Measurements from ENCODE around the gene ELFN1.
A peak's percentile ranks its signal among the peaks of the same experiment; 100 is the strongest.

ELFN1 gene

GRCh38 chr7:1663857-1664651, 6.0 kb upstream of the ELFN1 start:
- no peaks in the 10 kb centered on the region for H3K9me3 Mint-ChIP-seq
- no peak overlapping the region for H3K27ac Mint-ChIP-seq
- peaks cover 3% of the 10 kb centered on the region for H3K36me3 Mint-ChIP-seq
- ATAC-seq (ENCODE audit: low read depth) (no peak), DNase-seq (ENCODE audit: low spot score in 2 of 2) (no peak)
- H3K27me3 Mint-ChIP-seq, result peaks cover 12% of the 10 kb centered on the region
- H3K4me1 Mint-ChIP-seq, result peaks cover 8% of the 10 kb centered on the region
- H3K4me3 Mint-ChIP-seq, result peak overlapping the region; percentile 75

GRCh38 chr7:1664711-1665548, 5.1 kb upstream of the ELFN1 start:
- peaks cover 12% of the 10 kb centered on the region for H3K27me3 Mint-ChIP-seq

GRCh38 chr7:1665549-1666316, 4.3 kb upstream of the ELFN1 start:
- Mint-ChIP-seq H3K27me3 (peaks cover 12% of the 10 kb centered on the region), H3K4me3 (no peak overlapping the region)
- peak; percentile 36 for ATAC-seq (ENCODE audit: low read depth)

More at GRCh38 chr7:1664711-1665548, 5.1 kb upstream of the ELFN1 start:
- DNase-seq (ENCODE audit: low spot score in 2 of 2) (peak; percentile 39 to 53), ATAC-seq (ENCODE audit: low read depth) (peak; percentile 28)
- Mint-ChIP-seq H3K27ac (no peak overlapping the region), H3K4me1 (peaks cover 10% of the 10 kb centered on the region), H3K9me3 (no peaks in the 10 kb centered on the region), H3K4me3 (no peak overlapping the region), H3K36me3 (peaks cover 3% of the 10 kb centered on the region)

GRCh38 chr7:1666317-1666822, 3.7 kb upstream of the ELFN1 start:
- peaks cover 10% of the 10 kb centered on the region for H3K4me1 Mint-ChIP-seq
- peaks cover 3% of the 10 kb centered on the region for H3K36me3 Mint-ChIP-seq
- peak overlapping the region; percentile 56 for H3K4me3 Mint-ChIP-seq
- peak; percentile 13 for ATAC-seq (ENCODE audit: low read depth)
- H3K27me3 Mint-ChIP-seq, result peaks cover 14% of the 10 kb centered on the region
- no peak overlapping the region for H3K27ac Mint-ChIP-seq
- DNase-seq (ENCODE audit: low spot score in 2 of 2), result peak in 1 of 2 donors; percentile 45
- H3K9me3 Mint-ChIP-seq, result no peaks in the 10 kb centered on the region

More at GRCh38 chr7:1665549-1666316, 4.3 kb upstream of the ELFN1 start:
- peaks cover 3% of the 10 kb centered on the region for H3K36me3 Mint-ChIP-seq
- H3K27ac Mint-ChIP-seq, result no peak overlapping the region
- DNase-seq (ENCODE audit: low spot score in 2 of 2), result peak in 1 of 2 donors; percentile 50
- H3K4me1 Mint-ChIP-seq, result peaks cover 10% of the 10 kb centered on the region
- no peaks in the 10 kb centered on the region for H3K9me3 Mint-ChIP-seq

- H3K27me3 Mint-ChIP-seq, result peaks cover 14% of the 10 kb centered on the region
- peak overlapping the region; percentile 84 for H3K4me3 Mint-ChIP-seq
- H3K4me1 Mint-ChIP-seq, result peaks cover 10% of the 10 kb centered on the region
- ATAC-seq (ENCODE audit: low read depth) (no peak), DNase-seq (ENCODE audit: low spot score in 2 of 2) (no peak)
- no peaks in the 10 kb centered on the region for H3K9me3 Mint-ChIP-seq
- H3K36me3 Mint-ChIP-seq, result peaks cover 3% of the 10 kb centered on the region
- H3K27ac Mint-ChIP-seq, result no peak overlapping the region
These were observed 3.1 kb upstream of the ELFN1 start for GRCh38 chr7:1666823-1667565.

GRCh38 chr7:1667566-1668395, 2.3 kb upstream of the ELFN1 start:
- Mint-ChIP-seq H3K9me3 (no peaks in the 10 kb centered on the region), H3K27me3 (peaks cover 13% of the 10 kb centered on the region), H3K4me1 (peaks cover 10% of the 10 kb centered on the region), H3K36me3 (peaks cover 3% of the 10 kb centered on the region), H3K27ac (no peak overlapping the region), H3K4me3 (peak overlapping the region; percentile 46)
- no peak for DNase-seq (ENCODE audit: low spot score in 2 of 2)
- no peak for ATAC-seq (ENCODE audit: low read depth)

- no peak for ATAC-seq (ENCODE audit: low read depth)
- Mint-ChIP-seq H3K27me3 (peaks cover 13% of the 10 kb centered on the region), H3K9me3 (no peaks in the 10 kb centered on the region), H3K4me1 (peaks cover 7% of the 10 kb centered on the region), H3K4me3 (peak overlapping the region; percentile 46), H3K36me3 (peaks cover under 1% of the 10 kb centered on the region), H3K27ac (no peak overlapping the region)
- DNase-seq (ENCODE audit: low spot score in 2 of 2), result no peak
These were observed 1.5 kb upstream of the ELFN1 start for GRCh38 chr7:1668396-1669063.

- H3K9me3 Mint-ChIP-seq, result no peaks in the 10 kb centered on the region
- no peak overlapping the region for H3K27ac Mint-ChIP-seq
- ATAC-seq (ENCODE audit: low read depth) (no peak), DNase-seq (ENCODE audit: low spot score in 2 of 2) (no peak)
- peak overlapping the region; percentile 50 for H3K4me3 Mint-ChIP-seq
- H3K36me3 Mint-ChIP-seq, result no peaks in the 10 kb centered on the region
- H3K27me3 Mint-ChIP-seq, result peaks cover 14% of the 10 kb centered on the region
- H3K4me1 Mint-ChIP-seq, result peaks cover 6% of the 10 kb centered on the region
These were observed 769 bp upstream of the ELFN1 start for GRCh38 chr7:1669064-1669951.

GRCh38 chr7:1670894-1671593, 967 bp downstream of the ELFN1 start:
- Mint-ChIP-seq H3K9me3 (no peaks in the 10 kb centered on the region), H3K4me1 (peaks cover 6% of the 10 kb centered on the region), H3K36me3 (no peaks in the 10 kb centered on the region), H3K27me3 (peaks cover 15% of the 10 kb centered on the region), H3K4me3 (peak overlapping the region; percentile 37), H3K27ac (no peak overlapping the region)
- ATAC-seq (ENCODE audit: low read depth) (no peak), DNase-seq (ENCODE audit: low spot score in 2 of 2) (no peak)

GRCh38 chr7:1671594-1672451, 1.7 kb downstream of the ELFN1 start:
- no peak for ATAC-seq (ENCODE audit: low read depth)
- no peak for DNase-seq (ENCODE audit: low spot score in 2 of 2)
- Mint-ChIP-seq H3K4me1 (peaks cover 6% of the 10 kb centered on the region), H3K4me3 (no peak overlapping the region), H3K27me3 (peaks cover 21% of the 10 kb centered on the region), H3K27ac (no peak overlapping the region), H3K36me3 (no peaks in the 10 kb centered on the region), H3K9me3 (no peaks in the 10 kb centered on the region)
